Prostate gland (tissue), 2 donors: ENCODE results near the gene KIF16B.

Experiments
- CTCF ChIP-seq, 4 experiments: fragments of 200-600 bp in 2 of 4; fragments of 450-650 bp in 2 of 4; sonication (generic) in 2 of 4; IDR thresholded peaks; 1 replicate in 3 of 4; 2 replicates in 1 of 4; pipeline ENCODE4 v1.5.1; 2016 to 2019; ENCODE audit warnings: antibody characterized with exemption in 4 of 4, mild to moderate bottlenecking in 2 of 4, moderate library complexity in 2 of 4
- POLR2AphosphoS5 ChIP-seq: sonication (generic); formaldehyde crosslinking; IDR thresholded peaks from one replicate; pipeline ENCODE4 v1.6.1; 2017; ENCODE audit warnings: antibody characterized with exemption

- no peak for TF ChIP-seq CTCF (IDR thresholded peaks at IDR 0.05)
- TF ChIP-seq POLR2AphosphoS5: no peak
Observed at GRCh38 chr20:16613954-16614353, 40.7 kb upstream of the KIF16B start.
